HG03066 (cell line): ENCODE data around the gene TMEM119.

Experiments used
- ATAC-seq: cut with Tn5 transposase; IDR thresholded peaks from one replicate; pipeline ENCODE4 v1.9.1; 2021; ENCODE audit warnings: low read depth; ENCODE audit not compliant: unreplicated experiment

Gene TMEM119, protein sequence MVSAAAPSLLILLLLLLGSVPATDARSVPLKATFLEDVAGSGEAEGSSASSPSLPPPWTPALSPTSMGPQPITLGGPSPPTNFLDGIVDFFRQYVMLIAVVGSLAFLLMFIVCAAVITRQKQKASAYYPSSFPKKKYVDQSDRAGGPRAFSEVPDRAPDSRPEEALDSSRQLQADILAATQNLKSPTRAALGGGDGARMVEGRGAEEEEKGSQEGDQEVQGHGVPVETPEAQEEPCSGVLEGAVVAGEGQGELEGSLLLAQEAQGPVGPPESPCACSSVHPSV

DNA sequence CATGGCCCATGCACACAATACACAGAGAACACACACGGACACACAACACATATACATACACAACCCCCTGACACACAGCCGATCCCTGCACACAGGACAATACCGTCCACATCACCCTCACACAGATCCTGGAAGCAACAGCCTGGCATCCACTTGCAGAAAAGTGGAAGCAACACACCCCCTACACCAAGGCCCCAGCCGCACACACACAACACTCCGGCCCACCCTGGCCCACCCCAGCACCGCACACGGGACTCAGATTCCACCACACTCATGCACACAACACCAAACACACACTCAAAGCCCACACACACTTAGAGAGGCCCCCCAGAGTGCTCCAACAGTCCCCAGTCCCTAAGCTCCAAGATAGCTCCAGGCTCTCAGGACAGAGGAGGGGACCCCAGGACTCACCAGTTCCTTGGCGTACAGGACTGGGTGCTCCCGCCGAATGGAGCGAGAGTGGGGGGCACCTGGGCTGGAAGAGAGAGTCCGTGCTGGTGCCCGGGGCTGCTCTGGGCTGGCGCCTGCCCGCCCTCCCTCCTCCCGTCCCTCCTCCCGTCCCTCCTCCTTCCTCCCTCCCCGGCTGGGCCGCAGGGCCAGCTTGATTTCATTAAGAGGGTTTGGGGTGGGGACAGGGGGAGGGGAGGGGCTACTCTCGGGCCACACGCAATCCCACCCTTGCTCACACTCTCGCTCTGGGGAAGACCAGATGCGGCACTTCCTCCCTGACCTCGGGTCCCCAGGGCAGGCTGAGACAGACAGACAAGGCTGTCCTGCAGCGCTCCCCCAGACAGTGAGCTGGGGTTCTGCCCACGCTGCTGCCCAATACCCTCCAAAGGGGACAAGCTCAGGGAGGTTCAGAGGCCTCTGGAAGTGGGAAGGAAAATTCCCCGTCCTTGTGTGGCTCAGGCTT, at the start of gene TMEM119:
TSS of gene TMEM119 (minus strand) at position 526 of the 913 bp plus-strand sequence. CDS start 5,701 bp downstream, outside the sequence.
- no peak for ATAC-seq

DNA sequence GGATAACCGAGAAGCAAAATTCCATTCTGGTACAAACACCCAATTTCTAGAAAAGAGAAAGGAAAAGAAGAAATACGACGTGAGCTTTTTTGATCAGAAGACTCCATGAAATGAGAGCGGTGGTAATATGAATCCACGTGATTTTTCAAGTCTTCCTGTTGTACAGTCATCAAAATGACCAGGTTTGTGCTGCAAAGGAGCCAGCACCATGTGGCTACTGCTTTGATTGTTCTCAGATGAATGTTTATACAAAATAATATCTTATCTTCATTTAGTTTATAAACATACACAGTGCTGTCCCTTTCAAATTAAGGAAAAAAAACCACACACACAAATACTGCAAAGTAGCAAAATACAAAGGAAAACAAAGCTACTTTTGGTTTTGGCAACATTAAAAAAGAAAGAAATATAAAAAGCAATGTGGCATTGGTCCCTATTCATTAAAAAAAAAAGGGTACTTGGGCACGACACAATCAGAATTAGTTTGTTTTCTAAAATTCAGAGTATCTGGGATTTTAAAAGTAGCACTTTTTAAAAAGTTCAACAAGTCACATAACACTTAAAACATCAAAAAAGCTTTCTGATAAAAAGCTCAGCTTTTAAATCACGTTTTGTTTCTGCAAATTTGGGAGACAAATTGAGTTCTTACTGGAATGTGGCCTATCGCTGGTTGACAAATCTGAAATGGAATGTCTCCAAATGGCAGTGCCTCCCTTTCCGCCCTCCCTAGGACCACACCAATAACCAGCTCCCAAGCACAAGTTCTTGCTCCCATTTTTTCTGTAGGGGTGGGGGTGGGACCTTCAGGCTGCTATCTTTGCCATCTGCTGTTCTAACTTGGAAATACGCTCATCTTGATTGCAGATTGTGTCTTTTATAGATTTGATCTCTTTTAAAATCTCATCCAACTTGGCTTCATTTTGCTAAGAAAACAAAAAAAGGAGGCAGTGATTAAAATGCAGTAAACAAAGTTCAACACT, 49.0 kb upstream of the TMEM119 start:
- ATAC-seq: no peak

DNA sequence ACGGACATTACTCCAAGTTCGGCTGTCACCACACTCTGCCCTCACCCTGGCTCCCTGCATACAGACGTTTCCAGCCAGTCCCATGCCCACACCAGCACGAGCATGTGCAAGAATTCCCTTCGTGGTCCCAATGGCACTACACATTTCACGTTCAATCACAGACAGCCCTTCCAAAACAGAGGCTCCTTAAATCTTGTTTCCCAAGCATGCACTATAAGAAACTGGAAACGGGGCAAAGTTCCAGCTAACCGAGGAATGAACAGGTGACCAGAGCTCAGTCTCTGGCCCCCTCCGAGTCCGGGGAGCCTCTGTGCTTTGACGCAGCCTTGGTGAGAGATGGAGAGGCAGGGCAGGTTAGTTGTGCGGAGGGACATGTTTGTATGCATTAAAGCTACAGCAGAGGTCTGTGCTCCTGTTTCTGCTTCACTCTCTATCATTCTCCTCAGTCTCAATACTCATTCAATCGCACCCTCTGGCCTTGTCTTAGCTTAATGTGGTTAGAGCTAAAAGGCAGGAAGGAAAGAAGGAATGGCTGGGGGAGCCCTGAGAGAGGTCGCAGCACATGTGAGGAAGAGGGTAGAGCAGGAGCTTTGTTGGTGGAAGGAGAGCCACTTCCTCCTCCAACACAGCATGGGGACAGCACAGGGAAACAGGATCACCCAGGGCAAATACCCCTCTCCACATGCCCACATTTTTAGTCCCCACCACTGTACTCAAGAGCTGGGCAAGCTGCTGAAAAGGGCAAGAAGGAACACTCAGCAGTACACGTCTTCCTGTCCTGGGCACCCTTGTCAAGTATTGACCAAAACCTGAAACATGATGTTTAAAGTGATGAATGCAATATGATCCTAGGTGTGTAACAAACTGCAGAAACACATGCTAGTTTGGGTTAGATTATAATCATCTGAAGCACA, 48.1 kb upstream of the TMEM119 start:
- no peak for ATAC-seq

DNA sequence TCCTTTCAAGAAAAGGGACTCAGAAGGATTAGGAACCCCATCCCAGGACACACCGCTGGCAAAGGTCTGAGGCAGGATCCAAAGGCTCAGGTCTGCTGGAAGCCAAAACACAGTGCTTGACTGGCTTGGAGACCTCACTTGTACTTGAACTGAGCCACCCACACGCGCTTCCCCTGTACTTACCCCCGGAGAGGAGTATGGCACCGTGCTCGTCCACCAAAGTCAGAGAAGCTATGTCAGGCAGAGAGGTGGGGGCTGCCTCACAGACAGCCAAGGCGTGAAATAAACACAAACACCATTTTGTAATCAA, 46.9 kb upstream of the TMEM119 start:
- ATAC-seq: no peak

DNA sequence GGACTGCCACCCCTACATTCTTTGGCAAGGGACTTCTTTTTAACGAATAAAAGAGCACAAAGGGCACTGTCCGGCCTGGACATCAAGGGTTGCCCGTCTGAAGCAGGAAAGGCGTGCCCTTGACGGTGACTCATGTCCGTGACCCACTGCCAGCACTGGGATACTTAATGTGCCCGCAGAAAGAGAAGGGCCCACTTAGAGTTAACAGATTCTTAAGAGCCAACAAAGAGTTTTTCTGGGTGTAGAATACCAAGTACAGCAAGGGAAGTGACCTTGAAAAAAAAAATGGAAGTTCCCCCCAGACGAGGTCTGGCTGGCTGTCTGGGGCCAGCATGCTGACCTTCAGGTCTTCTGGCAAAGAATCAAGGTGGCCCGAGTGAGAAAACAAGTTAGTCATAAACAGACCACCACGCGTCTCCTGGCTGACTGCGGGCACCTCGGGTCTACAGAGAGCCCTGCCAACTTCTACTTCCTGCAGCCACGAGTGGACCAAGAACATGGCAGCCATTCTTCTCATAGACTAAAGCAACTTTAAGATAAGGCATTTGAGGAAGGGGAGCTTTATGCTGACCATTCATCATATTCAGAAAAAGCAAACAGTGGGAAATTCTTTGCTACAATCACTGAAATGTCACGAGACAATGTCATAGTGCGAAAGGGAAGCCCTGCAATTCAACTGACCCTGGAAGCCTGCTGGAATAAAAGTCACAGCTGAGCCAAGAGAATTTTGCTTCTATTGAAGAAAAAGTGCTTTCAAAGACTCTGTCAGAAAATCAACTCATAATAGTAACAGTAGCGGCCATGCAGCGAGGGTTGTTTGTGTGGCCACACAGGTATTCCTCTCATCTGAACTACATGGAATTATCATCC, 46.3 kb upstream of the TMEM119 start:
- no peak for ATAC-seq

DNA sequence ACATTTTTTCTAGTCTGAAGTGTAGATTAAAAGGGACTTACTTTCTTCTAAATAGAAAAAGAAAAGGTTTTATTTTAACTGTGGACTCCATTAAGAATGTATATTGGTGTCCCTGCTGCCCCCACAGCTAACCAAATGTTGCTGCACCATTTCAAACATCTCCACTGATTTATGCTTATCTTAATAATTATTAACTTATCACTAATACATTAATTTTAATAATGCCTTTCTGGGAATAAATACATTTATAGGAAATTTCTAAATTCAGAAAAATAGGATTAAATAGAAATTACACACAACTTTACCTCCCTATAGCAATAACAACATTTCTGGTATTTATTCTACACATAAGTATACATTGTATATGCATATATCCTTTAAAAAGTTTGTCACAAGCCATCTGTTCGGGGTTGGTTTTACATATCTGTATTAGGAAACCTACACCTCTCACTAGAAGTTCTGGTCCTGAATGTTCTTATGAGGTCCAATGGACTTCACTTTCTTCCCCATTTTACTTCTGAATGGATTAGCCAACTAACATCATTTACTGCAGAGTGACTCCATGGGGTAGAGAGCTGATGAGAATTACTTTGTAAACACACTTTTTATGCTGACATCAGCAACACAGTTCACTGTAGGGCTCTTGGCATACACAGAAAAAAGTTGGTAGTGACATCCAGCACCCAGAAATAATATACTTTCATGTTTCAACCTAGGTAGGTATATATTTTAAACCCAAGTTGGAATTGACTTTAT, 45.2 kb upstream of the TMEM119 start:
- no peak for ATAC-seq

DNA sequence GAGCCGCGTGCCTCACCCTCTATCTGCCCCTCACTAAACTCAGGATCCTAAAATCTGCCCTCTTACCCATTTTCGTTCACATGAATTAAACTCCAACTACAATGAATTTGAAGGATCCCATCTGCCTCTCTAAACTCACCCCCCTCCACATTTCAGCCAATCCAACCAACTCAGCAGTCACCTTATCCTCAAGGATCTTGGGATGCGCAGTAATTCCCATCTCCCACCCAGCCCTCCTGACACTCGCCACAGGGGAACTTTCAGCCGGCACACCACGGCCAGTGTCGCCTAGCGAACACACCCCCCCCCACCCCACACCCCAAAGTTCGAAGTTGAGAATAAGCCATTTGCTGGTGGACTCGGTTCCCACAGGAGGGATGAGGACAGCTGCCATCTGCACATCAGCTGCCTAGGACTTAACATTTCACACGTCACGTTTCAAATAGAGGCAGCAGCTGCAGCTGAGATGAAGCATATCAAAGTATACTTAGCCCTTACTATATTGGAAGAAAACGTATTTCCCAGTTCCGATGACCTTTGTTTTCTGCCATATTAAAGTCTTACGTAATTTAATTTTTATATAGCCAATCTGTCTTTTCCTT, 44.5 kb upstream of the TMEM119 start:
- ATAC-seq: no peak

DNA sequence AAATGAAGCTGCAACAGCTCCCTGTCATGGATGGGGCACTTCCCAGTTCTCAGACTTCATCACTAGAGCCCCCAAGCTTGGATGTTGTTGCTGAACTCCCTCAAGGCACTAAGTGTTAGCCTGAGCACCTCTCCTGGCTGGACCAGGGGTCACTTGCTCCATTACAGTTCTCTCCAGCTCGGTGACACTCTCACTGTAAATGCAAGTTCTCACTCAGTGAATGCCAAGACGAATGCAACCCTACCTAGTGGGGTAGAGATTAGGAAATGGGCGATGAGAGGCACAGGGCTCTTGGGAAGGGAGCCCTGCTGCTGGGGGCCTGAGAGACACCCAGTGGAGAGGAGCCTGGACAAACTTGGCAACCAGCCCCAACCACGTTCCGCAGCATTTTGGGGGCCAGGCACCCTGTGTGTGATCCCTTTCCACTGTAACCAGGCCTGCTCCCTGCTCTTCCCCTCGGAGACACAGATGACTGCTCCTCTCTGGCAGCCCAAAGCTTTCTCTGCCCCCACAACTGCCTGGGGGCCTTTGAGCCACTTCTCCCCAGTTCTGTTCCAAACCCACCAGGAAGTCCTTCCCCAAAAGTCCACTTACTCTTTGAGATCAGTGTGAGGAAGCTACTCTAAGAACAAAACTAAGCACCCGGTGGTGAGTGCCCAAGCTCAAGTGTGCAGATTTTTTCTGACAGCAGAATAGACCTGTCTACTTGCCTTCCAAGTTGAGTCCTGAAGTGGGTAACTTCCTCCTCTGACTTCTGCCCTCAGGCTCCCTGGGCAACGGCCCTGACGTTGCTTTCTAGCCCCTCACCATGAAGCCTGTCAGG, 43.8 kb upstream of the TMEM119 start:
- no peak for ATAC-seq

DNA sequence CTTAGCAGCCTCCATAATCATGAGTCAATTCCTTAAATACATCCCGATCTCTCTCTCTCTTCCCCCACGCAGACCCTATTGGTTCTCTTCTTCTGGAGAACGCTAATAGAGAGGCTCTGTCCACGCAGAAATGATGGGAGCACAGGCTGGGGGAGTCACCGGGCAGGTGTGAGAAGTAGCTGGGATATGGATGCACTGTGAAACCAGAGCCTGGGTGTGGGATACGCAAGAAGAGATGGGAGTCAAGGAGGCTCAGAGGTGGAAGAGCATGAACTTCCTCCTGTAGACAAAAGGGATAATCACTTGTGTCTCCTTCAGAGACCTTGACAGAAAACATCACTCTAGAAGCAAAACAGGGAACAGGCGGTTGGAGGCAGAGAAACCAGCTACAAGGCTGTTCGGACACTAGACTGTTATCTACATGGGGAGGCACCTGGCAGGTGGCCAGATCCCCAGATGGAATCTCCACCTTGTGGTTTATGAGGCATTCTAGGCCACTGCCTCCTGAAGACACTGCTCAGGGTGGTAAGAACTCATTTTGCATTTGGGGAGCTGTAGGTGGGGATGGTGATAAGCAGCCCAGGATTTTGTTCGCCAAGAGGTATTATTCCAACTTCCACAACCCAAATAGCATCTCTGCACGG, 43.0 kb upstream of the TMEM119 start:
- no peak for ATAC-seq

DNA sequence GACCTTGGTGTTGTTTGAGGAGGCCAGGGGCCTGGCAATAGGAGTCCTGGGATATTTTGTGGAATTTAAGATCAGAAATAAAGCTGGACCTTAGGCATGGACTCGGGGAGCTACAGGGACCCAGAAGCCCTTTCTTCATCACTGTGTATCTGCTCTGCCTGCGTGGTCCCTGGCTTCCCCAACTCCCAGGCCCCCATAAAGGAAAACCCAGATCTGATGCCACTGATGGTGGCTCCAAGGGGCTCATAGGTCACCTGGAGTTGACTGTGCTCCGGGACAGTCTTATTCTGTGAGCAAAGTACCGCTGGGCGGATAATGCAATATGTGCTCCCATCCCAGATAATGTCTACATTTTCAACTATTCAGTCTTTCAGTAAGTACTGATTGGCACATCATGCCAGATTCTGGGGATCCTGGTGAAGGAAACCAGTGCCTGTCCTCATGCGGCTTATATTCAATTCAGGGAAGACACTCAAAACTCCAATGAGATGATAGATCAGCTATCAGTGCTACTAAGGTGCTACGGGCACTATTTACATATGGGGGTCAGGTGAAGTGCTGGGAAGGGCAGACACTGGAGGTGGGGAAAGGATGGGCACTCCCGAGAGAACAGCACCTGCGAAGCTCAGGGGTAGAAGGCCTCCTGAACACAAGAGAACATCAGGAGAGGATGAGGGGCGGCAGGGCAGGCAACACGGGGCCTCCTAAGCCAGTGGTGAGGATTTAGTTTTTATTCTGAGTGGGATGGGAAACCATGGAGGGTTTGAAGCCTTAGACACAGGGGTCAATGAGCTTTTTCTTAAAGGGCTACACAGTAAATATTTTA, 41.3 kb upstream of the TMEM119 start:
- no peak for ATAC-seq

DNA sequence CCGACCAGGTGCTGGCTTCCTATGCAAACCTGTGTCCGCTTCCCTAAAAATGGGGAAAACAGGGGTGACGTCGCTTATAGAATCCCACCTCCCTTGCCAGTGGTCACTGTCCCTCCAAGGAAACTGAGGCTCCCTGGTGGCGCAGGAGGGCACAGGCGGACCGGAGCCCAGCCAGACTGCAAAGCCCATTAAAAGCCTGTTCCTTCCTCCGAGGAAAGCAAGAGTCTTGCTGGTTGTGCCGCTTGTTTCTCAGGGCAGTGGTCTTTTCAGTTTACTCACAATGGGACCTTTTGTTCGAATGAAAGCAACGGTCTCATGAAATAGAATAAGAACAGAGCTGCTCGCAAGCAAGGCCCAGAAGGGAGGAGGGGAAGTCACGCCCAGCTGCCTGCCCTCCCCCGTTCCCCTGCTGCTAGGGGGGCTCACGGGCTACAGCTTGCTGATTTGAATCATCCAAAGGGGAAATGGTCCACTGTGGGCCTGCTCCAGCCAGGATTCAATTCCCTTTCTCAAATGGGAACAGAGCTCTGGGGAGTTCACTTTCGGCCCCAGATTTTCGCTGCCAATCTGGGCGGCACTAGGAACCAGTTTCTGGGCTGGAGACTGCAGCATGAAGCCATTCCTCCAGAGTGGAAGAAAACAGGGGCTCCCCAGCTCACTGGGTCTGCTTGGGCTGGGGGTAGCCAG, 40.4 kb upstream of the TMEM119 start:
- ATAC-seq: no peak

DNA sequence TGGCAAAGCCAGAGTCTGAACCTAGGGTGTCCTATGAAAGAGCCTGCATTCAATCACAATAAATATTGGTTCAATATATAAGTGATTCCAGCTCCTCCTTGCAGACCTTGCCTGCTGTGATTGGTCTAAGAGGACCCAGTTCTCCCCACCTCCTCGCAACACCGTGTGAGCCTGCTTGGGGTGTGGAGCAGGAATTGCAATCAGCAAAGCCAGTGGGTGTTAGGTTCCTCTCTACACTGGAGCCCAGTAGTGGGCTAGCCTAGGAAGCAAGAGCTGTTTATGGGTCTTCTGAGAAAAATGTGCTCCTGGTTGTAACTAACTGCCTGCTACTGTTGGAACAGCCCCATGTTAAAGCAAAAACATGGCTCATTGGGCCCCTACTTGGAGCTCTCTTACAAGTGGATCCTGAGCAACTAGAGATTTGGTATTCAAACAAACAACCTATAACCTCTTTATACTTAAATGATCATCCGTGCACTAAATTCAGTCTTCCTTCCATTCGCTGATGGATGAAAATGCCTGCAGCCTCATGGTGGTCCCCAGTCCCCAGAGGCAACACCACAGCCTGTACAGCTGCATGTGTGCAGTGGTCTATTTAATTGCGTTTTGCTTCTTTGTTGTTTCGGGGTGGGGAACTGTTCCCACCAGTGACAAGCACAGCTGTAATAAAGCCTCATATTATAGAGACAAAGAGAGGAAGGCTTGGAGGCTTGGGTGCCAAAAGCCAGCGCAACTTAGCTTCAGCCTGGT, 39.5 kb upstream of the TMEM119 start:
- ATAC-seq: no peak

DNA sequence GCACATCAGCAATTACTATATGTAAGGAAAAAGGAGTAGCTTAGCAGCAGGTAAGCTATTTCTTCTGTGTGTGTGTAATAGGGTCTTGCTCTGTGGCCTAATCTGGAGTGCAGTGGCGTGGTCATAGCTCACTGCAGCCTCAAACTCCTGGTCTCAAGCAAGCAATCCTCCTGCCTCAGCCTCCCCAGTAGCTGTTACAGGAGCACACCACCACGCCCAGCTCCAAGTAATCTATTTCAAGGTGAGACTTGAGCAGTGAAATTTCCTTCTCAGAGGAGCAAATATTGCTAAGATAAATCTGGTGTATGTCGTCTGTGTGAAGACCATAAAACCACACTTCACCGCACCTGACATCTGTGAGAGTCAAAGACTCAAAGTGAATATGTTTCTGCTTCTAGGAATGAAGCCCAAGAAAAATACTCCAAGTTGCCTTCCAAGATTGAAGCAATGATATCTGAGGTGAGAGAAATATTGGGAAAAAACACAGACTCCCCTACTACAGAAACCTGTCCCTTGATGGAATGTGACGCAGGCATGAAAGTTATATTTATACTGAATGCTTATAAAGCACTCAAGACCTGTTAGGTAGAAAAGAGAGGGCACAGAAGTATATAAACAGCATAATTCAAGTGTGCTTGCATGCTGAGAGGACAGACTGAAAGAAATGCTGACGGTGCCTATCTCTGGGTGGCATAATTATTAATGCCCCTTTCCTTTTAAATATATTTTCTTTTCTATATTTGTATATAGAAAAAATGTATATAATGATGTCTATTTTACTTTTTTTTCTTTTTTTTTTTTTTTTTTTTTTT, 38.3 kb upstream of the TMEM119 start:
- ATAC-seq: no peak
